ENCODE measurements around the gene PDZRN4.
"Not testable (repeated sequence)": the region's sequence is repeated elsewhere in the genome, so short reads cannot be mapped to it uniquely, and the experiment has no call there.

The PDZRN4 gene

GRCh38 chr12:41585784-41586183 lies 397.7 kb downstream of the PDZRN4 start:
- no peak for DNase-seq

GRCh38 chr12:41587574-41587973 lies 399.5 kb downstream of the PDZRN4 start:
- DNase-seq: no peak

GRCh38 chr12:41589878-41590277 lies 401.8 kb downstream of the PDZRN4 start:
- DNase-seq: no peak

GRCh38 chr12:41596190-41596589 lies 408.1 kb downstream of the PDZRN4 start:
- DNase-seq: no peak

- no peak for DNase-seq
Measured at GRCh38 chr12:41604830-41605229, 416.7 kb downstream of the PDZRN4 start.

GRCh38 chr12:41605545-41606305 lies 417.6 kb downstream of the PDZRN4 start:
- no peak for DNase-seq

GRCh38 chr12:41606468-41607445 lies 418.6 kb downstream of the PDZRN4 start:
- DNase-seq: no peak

GRCh38 chr12:41612892-41613557 lies 424.9 kb downstream of the PDZRN4 start:
- no peak for DNase-seq

GRCh38 chr12:41615174-41615573 lies 427.1 kb downstream of the PDZRN4 start:
- DNase-seq: not testable (repeated sequence)

GRCh38 chr12:41619705-41620104 lies 431.6 kb downstream of the PDZRN4 start:
- no peak for DNase-seq

- DNase-seq: no peak
Measured at GRCh38 chr12:41621291-41621690, 433.2 kb downstream of the PDZRN4 start.

All from NCI-H1092 treated with DMSO at 0.1 percent for 48 hours (cell line).